Activated gamma-delta T cell treated with Interleukin-2 at 50 U/mL for 16 hours (primary cell): ENCODE results near the gene ZNF391.
"Not testable (repeated sequence)": the region's sequence is repeated elsewhere in the genome, so short reads cannot be mapped to it uniquely, and the experiment has no call there.

Experiments
- DNase-seq: peaks from one replicate; pipeline ENCODE4 v3.0.0-alpha.2; 2020

Gene ZNF391

DNA sequence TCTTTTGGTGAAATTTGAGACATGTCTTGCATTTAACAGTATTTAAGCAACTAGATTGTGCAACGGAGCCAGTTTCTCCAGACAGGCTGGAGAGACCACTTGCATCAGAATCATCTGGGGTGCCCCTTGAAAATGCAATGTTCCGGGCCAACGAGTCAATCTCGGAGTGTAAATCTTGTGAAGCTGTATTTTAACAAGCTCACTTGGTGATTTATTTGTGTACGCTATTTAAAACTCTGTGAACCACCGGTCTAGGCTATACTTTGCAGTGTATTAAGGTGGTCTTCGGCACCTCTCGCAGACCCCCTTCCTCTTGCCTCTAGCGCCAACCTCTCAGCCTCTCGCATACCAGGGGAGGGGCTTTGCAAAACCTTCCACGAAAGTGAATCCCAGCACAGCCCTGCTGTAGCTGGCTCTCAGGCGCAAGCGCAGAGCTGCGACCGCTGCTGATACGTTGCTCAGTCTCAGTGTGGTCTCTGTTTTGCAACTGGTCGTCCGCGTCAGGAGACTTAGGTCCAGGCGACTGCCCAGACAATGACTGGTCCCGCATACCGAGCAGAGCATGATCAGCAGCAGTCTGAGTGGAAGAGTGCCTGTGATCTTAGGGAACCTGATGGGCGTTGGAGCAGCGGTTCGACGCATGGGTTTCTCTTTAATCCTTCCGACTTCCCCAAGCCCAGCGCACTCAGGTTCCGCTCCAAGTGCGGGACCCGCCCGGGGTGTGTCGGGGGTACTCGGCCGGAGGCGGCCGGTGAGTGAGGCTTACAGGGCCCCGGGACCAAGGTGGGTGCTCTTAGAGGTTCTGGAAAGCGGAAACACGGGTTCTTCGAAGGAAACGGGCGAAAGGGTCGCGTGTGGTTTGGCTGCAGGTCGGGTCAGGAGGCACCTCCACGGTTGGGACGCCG lies at the start of gene ZNF391:
ZNF391 (plus strand) TSS at position 467 of the 905 bp plus-strand sequence. CDS start 11,612 bp downstream, outside the sequence.
- peak; percentile 57 for DNase-seq

DNA sequence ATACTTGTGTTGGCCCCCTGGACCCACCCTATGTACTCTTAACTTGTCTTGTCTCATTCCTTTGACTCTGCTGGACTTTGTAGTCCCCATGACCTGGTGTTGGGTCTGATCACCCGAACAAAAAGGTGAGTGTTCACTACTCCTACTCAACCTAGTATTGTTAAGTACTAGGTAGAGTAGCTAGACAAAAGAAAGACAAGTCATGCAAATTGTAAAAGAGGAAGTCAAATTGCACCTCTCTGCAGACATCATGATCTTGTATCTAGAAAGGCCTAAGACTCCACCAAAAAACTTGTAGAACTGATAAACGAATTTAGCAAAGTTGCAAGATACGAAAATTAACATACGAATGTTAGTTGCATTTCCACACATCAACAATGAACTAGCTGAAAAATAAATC lies 35.7 kb upstream of the ZNF391 start:
- no peak for DNase-seq

DNA sequence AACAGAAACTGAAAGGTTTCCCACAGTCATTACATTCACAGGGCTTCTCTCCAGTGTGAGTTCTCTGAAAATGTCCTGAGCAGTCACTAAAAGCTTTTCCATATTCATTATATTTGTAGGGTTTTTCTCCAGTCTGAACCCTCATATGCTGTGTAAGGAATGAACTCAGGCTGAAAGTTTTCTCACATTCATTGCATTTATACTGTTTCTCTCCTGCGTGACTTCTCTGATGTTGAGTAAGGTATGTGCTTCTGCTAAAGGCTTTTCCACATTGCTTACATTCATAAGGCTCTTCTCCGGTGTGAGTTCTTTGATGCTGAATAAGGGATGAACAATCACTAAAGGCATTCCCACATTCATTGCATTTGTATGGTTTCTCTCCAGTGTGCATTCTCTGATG lies 29.8 kb upstream of the ZNF391 start:
- DNase-seq, result no peak

DNA sequence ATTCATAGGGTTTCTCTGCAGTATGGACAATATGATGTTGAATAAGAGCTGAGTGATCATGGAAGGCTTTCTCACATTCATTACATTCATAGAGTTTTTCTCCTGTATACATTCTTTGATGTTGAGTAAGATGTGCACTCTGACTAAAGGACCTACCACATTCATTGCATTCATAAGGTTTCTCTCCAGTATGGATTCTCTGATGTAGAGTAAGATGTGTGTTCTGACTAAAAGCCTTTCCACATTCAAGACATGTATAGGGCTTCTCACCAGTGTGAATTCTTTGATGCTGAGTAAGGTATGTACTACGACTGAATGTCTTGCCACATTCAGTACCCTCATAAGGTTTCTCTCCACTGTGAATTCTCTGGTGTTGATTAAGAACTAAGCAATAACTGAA lies 29.3 kb upstream of the ZNF391 start:
- DNase-seq, result no peak

DNA sequence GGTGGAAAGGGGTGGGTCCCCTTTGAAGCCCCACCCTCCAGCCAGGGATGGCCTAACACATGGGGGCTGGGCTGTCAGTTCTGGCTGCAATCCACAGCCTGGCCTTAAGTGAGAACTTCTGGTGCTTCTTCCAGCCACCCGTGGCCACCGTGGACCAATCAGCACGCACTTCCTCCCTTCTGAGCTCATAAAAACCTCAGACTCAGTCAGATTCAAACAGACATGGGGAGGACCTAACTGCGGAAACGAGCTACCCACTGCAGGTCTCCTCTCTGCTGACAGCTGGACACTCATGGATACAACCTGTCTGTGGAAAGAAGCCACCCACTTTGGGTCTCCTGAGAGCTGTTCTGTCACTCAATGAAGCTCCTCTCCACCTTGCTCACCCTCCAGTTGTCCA lies 20.4 kb upstream of the ZNF391 start:
- DNase-seq, result no peak

DNA sequence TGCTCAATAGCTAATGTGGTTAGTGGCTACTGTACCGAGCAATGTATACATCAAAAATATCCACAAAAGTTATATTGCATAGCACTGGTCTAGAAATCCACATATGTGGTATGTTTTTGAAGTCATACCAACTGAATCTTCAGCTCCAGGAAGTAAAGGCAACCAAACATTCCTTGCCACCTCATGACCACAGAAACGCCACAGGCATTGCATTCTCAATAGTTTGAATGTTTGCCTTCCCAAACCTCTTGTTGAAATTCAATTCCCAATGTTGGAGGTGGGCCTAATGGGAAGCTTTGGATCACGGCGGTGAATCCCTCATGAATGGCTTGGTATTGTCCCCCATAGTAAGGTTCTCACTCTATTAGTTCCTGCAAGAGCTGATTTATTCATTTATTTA lies 18.2 kb upstream of the ZNF391 start:
- no peak for DNase-seq

DNA sequence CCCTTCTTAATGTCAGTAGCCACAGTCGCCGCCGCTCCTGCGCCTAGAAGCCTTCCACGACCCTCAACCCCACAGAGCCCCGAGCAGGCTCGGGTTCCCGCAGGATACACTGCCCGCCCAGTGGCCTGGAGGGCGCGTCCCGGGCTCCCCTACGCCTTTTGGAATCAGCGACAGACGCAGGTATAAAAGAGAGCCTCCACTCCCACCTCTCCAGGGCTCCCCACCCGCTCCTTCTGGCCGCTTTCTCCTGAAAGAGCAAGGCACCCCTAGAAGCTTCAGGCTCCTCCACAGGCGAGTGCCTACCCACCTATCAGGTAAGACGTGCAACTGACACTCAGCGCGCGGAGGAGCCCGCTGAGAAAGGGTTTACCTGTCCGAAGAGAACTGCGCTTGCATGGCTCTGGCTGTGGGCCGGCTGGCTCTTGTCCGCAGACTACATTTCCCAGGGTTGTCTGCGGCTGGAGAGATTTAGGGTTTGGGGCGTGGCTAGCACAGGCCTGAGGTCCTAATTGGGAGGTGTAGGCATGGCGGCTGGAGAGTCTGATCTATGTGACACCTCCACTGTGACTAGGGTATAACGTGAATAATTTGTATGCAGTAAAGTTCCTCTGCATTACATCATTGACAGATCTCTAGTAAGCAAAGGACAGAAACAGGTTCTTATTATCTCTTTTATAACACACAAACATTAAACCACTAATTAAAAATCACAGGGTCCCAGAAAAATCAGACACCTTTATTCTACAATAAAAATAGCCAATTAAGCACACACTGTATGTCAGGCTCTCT lies 13.5 kb upstream of the ZNF391 start:
- peak; percentile 58 for DNase-seq

DNA sequence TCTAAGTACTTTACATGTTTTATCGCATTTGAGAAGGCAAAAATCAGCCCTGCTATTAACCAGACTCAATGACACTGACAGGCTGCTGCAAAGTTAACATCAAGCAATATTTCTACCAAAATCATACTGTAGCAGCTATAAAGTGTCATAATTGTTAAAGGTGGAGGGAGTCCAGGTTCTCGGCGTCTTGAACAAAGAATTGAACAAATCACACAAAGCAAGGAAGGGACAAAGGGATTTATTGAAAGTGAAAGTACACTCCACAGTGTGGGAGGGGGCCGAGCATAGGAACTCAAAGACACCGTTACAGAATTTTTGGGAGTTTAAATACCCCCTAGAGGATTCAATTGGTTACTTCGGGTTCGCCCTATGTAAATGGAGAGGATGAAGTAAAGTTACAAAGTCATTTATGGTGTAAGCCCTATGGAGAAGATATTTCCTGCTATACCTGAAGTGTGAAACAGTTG lies 12.9 kb upstream of the ZNF391 start:
- no peak for DNase-seq

DNA sequence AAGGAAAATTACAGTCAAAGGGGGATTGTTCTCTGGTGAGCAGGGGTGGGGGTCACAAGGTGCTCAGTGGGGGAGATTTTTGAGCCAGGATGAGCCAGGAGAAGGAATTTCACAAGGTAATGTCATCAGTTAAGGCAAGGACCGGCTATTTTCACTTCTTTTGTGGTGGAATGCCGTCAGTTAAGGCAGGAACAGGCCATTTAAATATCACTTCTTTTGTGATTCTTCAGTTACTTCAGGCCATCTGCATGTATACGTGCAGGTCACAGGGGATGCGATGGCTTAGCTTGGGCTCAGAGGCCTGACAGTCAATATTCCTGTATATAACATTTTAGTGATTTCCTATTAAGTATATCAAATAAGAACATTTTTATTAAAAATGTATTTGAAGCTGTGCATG lies 10.2 kb upstream of the ZNF391 start:
- DNase-seq, result not testable (repeated sequence)

DNA sequence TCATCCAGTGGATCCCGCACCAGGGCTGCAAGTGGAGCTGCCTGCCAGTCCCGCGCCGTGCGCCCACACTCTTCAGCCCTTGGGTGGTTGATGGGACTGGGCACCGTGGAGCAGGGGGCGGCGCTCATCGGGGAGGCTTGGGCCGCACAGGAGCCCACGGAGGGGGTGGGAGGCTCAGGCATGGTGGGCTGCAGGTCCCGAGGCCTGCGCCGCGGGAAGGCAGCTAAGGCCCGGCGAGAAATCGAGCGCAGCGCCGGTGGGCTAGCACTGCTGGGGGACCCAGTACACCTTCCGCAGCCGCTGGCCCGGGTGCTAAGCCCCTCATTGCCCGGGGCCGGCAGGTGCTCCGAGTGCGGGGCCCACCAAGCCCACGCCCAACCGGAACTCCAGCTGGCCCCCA lies 7.6 kb upstream of the ZNF391 start:
- not testable (repeated sequence) for DNase-seq

DNA sequence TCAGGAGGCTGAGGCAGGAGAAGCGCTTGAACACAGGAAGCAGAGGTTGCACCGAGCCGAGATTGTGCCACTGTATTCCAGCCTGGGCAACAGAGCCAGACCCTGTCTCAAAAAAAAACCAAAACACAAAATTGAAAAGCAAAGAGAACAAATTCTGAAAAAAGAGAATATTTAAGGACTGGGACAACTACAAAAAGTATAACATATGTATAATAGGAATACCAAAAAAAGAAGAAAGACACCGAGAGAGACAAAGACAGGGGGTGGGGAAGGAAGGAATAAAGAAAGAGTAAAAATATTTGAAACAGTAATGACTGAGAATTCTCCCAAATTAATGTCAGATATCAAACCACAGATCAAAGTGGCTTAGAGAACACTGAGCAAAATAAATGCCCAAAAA lies 5.5 kb upstream of the ZNF391 start:
- no peak for DNase-seq

DNA sequence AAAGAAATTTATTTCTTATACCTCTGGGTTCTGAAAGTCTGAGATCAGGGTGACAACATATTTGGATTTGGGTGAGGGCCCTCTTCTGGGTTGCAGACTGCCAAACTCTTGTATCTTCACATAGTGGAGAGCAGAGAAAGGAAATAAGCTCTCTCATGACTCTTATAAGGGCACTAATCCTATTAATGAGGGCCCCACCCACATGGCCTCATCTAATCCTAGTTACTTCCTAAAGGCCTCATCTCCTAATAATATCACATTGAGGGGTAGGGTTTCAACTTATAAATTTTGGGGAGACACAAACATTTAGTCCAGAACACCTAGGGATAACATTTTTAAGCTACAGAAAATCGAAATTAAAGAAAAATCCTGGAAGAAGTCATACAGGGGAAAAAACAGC lies 5.1 kb upstream of the ZNF391 start:
- no peak for DNase-seq

DNA sequence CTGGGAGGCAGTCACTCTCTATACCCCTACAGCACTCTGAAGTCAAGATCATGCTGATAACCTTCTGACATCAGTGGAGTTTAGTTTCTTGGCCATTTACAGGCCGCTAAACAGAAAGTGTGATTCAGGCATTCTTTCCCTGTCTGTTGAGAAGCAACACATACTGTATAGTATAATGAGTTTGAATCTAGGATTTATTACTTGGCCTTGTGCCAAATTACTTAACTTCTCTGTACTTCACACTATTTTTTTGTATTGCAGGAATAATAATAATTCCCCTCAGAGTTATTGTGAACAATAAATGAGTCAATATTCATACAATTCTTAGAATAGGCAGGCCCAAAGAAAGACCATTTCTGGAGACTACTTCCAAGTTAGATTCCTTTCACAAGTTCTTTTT lies 4.1 kb downstream of the ZNF391 start:
- no peak for DNase-seq

DNA sequence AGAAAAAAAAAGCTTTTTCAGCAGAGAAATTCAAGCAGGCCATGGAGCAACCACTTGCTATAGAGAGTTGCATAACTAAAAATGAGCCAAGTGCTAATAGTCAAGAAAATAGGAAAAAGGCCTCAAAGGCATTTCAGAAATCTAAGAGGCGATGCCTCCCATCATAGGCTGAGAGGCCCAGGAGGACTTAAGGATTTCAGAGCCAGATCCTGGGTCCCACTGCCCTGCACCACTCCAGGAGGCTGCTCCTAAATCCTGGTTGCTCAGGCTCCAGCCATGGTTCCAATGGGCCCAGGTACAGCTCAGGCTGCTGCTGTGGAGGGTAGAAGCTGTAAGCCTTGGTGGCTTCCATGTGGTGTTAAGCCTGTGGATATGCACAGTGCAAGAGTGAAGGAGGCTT lies 5.5 kb downstream of the ZNF391 start:
- no peak for DNase-seq

DNA sequence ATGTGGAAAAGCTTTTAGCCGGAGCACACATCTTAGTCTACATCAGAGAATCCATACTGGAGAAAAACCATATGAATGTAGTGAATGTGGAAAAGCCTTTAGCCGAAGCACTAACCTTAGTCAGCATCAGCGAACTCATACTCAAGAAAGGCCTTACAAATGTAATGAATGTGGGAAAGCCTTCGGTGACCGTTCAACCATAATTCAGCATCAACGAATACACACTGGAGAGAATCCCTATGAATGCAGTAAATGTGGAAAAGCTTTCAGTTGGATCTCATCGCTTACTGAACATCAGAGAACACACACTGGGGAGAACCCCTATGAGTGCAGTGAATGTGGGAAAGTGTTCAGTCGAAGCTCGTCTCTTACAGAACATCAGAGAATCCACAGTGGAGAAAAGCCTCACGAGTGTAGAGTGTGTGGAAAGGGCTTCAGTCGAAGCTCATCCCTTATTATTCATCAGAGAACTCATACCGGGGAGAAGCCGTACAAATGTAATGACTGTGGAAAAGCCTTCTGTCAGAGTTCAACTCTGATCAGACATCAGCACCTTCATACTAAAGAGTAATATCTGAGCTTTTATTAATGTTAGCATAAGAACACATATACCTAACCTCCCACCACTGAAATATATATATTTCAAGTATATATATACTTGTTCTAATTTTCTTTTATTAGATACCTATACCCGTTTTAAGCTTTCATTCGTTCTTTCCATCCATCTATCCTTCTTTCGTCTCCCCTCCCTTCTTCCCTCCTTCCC lies 12.5 kb downstream of the ZNF391 start:
- DNase-seq, result no peak

DNA sequence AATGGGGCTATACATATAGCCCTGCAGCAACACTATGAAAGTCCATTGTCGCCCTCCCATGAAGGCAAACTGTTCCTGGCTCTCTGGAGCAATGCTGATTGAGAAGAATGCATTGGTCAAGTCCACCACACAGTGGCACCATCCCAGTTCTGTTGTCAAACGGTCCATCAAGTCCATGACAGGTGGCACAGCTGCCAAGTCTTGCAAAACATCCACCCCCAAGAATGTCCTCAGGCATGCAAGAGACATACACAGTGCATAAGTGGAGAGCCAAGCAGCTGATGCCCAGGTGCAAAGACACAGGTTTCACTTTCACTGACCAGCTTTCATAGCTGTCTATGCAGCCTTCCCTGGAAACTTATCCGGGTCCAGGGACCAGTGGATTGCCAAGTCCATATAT lies 17.5 kb downstream of the ZNF391 start:
- no peak for DNase-seq

DNA sequence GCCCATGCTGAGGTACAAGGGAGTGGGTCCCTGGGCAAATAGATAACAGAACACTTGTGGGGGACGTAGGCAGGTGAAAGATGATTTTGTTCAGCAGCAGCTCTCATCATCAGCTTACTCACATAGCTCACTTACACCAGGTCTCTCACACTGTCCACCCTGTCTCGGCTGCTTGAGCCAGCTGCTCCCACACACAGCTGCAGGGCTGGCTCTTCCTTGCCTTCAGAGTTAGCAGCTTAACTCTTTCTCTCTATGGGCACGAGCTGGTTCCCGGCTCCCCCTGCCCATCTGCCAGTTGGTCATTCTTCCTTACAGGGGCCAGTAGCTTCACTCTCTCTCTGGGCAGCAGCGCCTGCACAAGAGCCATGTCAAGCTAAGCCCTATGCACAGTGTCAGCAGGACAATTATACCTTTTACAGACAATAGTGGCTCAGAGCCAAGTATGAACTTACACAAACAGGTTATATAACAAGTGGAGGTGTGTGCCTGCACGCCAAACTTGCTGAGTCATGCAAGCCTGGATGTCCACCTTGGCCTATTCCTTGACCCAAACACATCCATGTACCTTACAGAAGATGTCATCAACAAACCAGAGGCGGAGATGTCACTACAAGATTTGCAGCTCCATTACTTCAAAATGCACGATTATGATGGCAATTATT lies 18.7 kb downstream of the ZNF391 start:
- DNase-seq, result no peak

DNA sequence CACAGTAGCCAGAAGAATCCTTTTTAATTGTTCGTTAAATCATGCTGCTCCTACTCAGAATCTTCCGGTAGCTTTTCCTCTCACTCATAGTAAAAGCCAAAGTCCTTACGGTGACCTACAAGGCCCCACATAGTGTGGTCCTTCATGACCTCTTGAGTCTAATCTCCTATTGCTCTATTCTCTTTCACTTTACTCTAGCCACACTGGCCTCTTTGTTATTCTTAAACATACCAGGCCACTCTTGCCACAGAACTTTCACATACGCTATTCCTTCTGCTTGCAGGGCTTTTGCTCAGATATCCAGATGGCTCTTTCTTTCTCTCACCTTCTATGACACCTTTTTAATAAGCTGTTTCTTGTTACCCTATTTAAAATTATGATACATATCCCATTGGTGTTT lies 25.7 kb downstream of the ZNF391 start:
- DNase-seq, result no peak

DNA sequence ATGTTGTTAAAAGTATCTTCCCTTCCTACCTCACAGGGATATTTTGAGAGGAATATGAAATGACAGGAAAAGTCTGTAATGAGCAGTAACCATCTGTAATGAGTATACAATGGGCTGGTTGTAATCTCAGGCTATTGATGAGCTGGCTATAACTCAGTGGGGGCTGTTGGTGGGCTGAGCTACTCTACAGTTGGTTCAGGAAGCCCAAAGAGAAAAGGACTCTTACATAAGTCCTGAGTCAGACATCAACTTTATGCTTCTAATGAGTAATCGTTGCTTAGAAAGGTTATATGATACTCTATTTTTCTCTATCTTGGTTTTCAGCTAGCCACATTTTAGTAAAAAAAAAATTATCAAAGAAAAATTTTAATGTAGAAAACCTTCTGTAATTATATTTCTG lies 26.4 kb downstream of the ZNF391 start:
- DNase-seq, result no peak

DNA sequence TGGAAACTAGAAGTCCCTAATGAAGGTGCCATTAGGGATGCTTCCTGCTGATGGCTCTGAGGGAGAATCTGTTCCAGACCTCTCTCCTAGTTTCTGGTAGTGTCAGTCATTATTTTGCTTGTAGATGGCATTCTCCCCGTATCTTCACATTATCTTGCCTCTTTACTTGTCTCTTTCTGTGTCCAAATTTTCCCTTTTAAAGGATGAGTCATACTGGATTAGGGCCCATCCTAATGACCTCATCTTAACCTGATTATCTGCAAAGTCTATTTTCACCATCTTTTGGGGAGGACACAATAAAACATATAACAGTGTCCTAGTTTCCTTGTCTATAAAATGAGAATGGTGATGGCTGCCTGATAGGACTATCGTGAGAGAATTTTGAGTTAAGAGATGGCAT lies 27.3 kb downstream of the ZNF391 start:
- no peak for DNase-seq

DNA sequence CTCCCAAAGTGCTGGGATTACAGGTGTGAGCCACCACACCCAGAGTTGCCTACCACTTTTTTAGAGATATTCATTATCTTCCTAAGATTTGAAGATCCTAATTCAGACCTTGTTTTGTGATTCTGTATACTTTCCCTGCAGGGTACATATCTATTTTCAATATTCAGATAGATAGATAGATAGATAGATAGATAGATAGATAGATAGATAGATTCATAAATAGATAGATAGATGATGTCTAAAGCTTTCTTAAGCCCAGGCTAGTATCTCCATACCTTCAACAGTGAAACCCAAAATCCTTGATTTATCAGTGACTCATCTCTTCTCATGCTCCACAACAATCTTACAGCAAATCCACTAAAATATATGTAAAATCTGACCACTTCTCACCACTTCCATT lies 30.8 kb downstream of the ZNF391 start:
- DNase-seq, result no peak

DNA sequence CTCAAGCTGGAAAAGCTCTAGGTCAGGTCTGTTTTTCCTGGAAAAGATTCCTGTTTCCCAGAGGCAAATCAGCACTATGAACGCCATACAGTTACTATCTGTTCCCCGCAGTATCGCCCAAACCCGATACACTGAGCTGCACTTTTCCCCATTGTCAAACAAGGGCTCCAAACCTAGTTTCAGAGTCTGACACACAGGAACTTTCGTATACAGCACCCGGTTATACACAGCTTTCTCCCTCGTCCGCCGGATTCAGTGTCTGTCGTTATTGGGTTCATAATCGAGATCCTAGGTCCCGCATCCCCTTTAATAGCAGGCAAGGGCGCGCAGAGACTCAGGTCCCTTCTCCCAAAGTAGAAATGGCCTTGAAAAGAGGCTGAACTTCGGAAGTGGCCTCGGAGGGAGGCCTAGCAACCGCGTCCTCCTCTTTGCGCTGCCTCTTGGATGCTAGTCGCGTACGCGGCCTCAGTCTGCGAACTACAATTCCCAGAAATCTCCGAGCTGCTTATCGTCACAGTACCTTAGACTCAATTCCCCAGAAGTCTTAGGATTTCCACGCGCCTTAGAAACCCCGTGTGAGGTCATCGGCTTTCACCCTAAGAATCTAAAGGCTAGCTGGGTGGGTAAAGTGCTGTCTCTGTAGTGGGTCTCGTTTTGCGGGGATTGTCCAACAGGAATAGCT lies 34.2 kb downstream of the ZNF391 start:
- no peak for DNase-seq
